OCI-LY1 (cell line): ENCODE measurements around the gene VCAN.

ENCODE experiments used
- H2AFZ ChIP-seq: fragments of 200-600 bp; sonication (generic), shearing (Covaris generic); 2 replicates; pipeline ENCODE4 v1.6.0; 2014; ENCODE audit warnings: antibody characterized with exemption, mild to moderate bottlenecking, low read length
- H3F3A ChIP-seq: fragments of 200-600 bp; sonication (generic), shearing (Covaris generic); 2 replicates; pipeline ENCODE4 v1.6.0; 2014; ENCODE audit warnings: mild to moderate bottlenecking, antibody characterized with exemption, low read length, moderate library complexity; ENCODE audit not compliant: insufficient read depth
- H3K27ac ChIP-seq: fragments of 200-600 bp; sonication (generic); 2 replicates; pipeline ENCODE4 v1.5.1; 2014; ENCODE audit warnings: low read length, mixed run types, mild to moderate bottlenecking, low read depth; ENCODE audit not compliant: poor library complexity, severe bottlenecking
- H3K27me3 ChIP-seq: fragments of 200-600 bp; sonication (generic); 2 replicates; pipeline ENCODE4 v1.6.0; 2014; ENCODE audit warnings: antibody characterized with exemption, mild to moderate bottlenecking, low read length, moderate library complexity; ENCODE audit not compliant: insufficient read depth
- H3K36me3 ChIP-seq: fragments of 200-600 bp; sonication (generic); 2 replicates; pipeline ENCODE4 v1.6.1; 2014; ENCODE audit warnings: mild to moderate bottlenecking, antibody characterized with exemption, low read length, moderate library complexity, mixed read lengths; ENCODE audit not compliant: insufficient read depth
- H3K4me1 ChIP-seq: fragments of 200-600 bp; sonication (generic); 2 replicates; pipeline ENCODE4 v1.5.1; 2014; ENCODE audit warnings: mild to moderate bottlenecking, low read length, moderate library complexity; ENCODE audit not compliant: insufficient read depth, severe bottlenecking
- H3K4me2 ChIP-seq: fragments of 200-600 bp; sonication (generic), shearing (Covaris generic); 2 replicates; pipeline ENCODE4 v1.6.1; 2014; ENCODE audit warnings: low read length
- H3K4me3 ChIP-seq: fragments of 200-600 bp; sonication (generic); 2 replicates; pipeline ENCODE4 v1.5.1; 2014; ENCODE audit warnings: low read length, low read depth, mild to moderate bottlenecking, mixed read lengths; ENCODE audit not compliant: poor library complexity, severe bottlenecking
- H3K79me2 ChIP-seq: fragments of 200-600 bp; shearing (Covaris generic); 2 replicates; pipeline ENCODE4 v1.6.1; 2016; ENCODE audit warnings: mixed run types, low read length, mixed read lengths; ENCODE audit not compliant: insufficient read depth
- H3K9ac ChIP-seq: fragments of 200-600 bp; sonication (generic), shearing (Covaris generic); 2 replicates; pipeline ENCODE4 v1.6.1; 2014; ENCODE audit warnings: mild to moderate bottlenecking, low read length, mixed read lengths
- H3K9me2 ChIP-seq: fragments of 200-600 bp; sonication (generic), shearing (Covaris generic); 2 replicates; pipeline ENCODE4 v1.6.1; 2014; ENCODE audit warnings: low read depth, mild to moderate bottlenecking, low read length, mixed read lengths
- H3K9me3 ChIP-seq: fragments of 200-600 bp; shearing (Covaris generic); 2 replicates; pipeline ENCODE4 v1.6.1; 2014; ENCODE audit warnings: low read length, mixed read lengths
- H4K20me1 ChIP-seq: fragments of 200-600 bp; sonication (generic), shearing (Covaris generic); 2 replicates; pipeline ENCODE4 v1.6.0; 2016; ENCODE audit warnings: mild to moderate bottlenecking, low read length; ENCODE audit not compliant: insufficient read depth
- CTCF ChIP-seq: fragments of 200-600 bp; sonication (generic), shearing (Covaris generic); IDR thresholded peaks from 2 replicates; pipeline ENCODE4 v1.5.1; 2017; ENCODE audit warnings: mild to moderate bottlenecking, antibody characterized with exemption, low read length, moderate library complexity, mixed read lengths
- EZH2 ChIP-seq: fragments of 200-600 bp; sonication (generic), shearing (Covaris generic); IDR thresholded peaks from 2 replicates; pipeline ENCODE4 v1.8.0; 2017; ENCODE audit warnings: borderline replicate concordance, mixed run types, mild to moderate bottlenecking, antibody characterized with exemption, low read length, moderate library complexity, mixed read lengths

The VCAN gene

GRCh38 chr5:83485842-83486241, 14.3 kb downstream of the VCAN start:
- Histone ChIP-seq H3K4me1 (no peaks in the 10 kb centered on the region), H3K4me3 (no peak overlapping the region), H3K27me3 (no peaks in the 10 kb centered on the region), H3K9me3 (no peaks in the 10 kb centered on the region), H4K20me1 (no peaks in the 10 kb centered on the region), H2AFZ (no peak overlapping the region), H3K27ac (no peak overlapping the region), H3K4me2 (no peak overlapping the region), H3F3A (no peaks in the 10 kb centered on the region), H3K79me2 (no peaks in the 10 kb centered on the region), H3K36me3 (no peaks in the 10 kb centered on the region), H3K9me2 (no peaks in the 10 kb centered on the region), H3K9ac (no peak overlapping the region)
- no peak for TF ChIP-seq EZH2
- no peak for TF ChIP-seq CTCF

GRCh38 chr5:83487155-83487554, 15.6 kb downstream of the VCAN start:
- no peak overlapping the region for H3K4me2 ChIP-seq
- no peak overlapping the region for H3K9ac ChIP-seq
- H3F3A ChIP-seq, result no peaks in the 10 kb centered on the region
- H3K9me3 ChIP-seq, result no peaks in the 10 kb centered on the region
- TF ChIP-seq EZH2 (no peak), CTCF (no peak)
- no peaks in the 10 kb centered on the region for H3K79me2 ChIP-seq
- H3K27me3 ChIP-seq, result no peaks in the 10 kb centered on the region
- no peak overlapping the region for H3K27ac ChIP-seq
- H3K36me3 ChIP-seq, result no peaks in the 10 kb centered on the region
- no peak overlapping the region for H3K4me3 ChIP-seq
- H3K4me1 ChIP-seq, result no peaks in the 10 kb centered on the region
- H2AFZ ChIP-seq, result no peak overlapping the region
- H3K9me2 ChIP-seq, result no peaks in the 10 kb centered on the region
- H4K20me1 ChIP-seq, result no peaks in the 10 kb centered on the region

- Histone ChIP-seq H3K9me3 (no peaks in the 10 kb centered on the region), H3K27ac (no peak overlapping the region), H3K79me2 (no peaks in the 10 kb centered on the region), H3K9me2 (no peaks in the 10 kb centered on the region), H3K27me3 (no peaks in the 10 kb centered on the region), H3K4me1 (no peaks in the 10 kb centered on the region), H4K20me1 (no peaks in the 10 kb centered on the region), H3K4me2 (no peak overlapping the region), H3F3A (no peaks in the 10 kb centered on the region), H3K36me3 (no peaks in the 10 kb centered on the region), H3K4me3 (no peak overlapping the region), H2AFZ (no peak overlapping the region), H3K9ac (no peak overlapping the region)
- TF ChIP-seq CTCF (no peak), EZH2 (no peak)
Observed at GRCh38 chr5:83488271-83488670, 16.7 kb downstream of the VCAN start.
